LNCAP (cell line): ENCODE data around the gene HS3ST2.

Experiments used
- TF ChIP-seq, protein P1 (sequence below): fragments of 450-650 bp; IDR thresholded peaks from 2 replicates; pipeline ENCODE4 v1.5.1; 2017; ENCODE audit warnings: mild to moderate bottlenecking

The HS3ST2 gene

GRCh38 chr16:22927306-22927705 lies 113.3 kb downstream of the HS3ST2 start:
- TF ChIP-seq, protein P1, sequence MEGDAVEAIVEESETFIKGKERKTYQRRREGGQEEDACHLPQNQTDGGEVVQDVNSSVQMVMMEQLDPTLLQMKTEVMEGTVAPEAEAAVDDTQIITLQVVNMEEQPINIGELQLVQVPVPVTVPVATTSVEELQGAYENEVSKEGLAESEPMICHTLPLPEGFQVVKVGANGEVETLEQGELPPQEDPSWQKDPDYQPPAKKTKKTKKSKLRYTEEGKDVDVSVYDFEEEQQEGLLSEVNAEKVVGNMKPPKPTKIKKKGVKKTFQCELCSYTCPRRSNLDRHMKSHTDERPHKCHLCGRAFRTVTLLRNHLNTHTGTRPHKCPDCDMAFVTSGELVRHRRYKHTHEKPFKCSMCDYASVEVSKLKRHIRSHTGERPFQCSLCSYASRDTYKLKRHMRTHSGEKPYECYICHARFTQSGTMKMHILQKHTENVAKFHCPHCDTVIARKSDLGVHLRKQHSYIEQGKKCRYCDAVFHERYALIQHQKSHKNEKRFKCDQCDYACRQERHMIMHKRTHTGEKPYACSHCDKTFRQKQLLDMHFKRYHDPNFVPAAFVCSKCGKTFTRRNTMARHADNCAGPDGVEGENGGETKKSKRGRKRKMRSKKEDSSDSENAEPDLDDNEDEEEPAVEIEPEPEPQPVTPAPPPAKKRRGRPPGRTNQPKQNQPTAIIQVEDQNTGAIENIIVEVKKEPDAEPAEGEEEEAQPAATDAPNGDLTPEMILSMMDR: no peak

DNA sequence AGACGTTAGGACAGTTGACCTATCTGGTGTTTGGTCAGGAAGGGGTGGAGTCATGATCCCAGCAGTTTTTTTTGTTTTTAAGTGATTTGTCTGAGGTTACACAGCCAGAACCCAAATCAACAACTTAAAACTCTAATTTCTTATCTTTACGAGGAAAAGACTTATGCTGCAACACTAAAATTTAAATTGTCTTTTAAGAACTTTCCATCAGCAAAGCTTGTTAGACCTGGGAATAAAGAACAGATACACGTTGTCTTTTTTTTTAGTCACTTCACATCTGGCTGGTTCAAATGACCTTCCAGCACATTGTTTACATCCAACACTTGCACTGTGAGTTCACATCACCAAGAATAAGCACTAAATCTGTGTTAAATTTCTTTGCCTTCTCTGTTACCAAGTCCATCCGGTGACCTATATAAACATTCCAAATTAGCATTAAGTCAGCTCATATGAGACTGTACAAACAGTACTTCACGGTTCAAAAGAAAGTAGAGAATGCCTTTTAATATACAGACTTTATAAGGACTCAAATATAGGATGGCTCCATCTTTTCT lies 115.0 kb downstream of the HS3ST2 start:
- TF ChIP-seq, protein P1: no peak

DNA sequence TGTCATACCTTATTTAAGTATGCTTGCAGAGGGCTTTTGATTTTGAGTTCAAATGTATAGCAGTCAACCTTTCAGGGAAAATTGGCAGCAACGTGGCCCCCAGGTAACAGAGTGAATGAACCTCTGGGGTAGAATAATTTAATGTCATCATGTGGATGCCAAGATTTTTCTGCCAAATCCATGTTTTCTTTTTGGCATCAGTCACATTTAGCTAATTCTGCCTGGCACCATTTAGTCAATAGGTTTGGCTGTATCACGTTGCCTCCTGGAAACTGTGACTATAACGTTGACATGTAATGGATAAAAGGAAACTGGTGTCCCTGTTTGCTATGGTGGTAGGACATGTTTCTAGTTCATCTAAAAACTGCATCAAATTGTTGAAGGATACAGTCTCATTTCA lies 115.5 kb downstream of the HS3ST2 start:
- TF ChIP-seq, protein P1: no peak

DNA sequence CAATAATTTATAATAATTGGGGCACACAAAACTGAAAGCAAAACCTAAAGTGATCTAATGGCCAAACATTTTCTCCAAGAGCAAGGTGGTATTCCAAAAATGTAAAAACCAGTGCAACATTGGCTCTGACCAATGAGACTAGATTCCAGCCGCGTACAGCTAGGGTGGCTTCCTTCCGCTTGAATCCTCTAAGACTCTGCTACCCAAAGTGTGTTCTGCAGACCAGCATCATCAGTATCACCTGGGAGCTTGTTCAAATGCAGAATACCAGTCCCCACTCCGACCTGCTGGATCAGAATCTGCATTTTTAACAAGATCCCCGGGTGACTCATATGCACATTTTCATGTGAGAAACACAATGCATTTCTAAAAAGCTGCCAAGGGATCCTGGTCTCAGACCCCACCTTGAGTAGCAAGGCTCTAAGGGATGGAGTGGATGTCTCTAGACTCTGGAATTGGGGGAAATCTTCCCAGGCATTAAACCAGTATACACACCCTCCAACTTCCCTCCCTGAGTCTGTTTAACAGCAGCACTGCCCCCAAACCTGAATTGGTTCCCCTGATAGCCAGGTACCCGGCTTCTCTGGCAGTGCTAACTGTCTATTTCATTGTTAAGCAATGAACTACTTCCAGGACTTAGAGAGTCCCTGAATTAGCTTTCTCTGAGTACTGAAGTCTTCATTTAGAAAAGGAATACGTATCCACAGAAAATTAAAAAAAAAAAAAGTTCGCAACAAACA lies 118.2 kb downstream of the HS3ST2 start:
- TF ChIP-seq, protein P1: no peak

GRCh38 chr16:22933173-22933572 lies 119.2 kb downstream of the HS3ST2 start:
- TF ChIP-seq, protein P1: no peak

- TF ChIP-seq, protein P1: no peak
Measured at GRCh38 chr16:22934786-22935185, 120.8 kb downstream of the HS3ST2 start.

DNA sequence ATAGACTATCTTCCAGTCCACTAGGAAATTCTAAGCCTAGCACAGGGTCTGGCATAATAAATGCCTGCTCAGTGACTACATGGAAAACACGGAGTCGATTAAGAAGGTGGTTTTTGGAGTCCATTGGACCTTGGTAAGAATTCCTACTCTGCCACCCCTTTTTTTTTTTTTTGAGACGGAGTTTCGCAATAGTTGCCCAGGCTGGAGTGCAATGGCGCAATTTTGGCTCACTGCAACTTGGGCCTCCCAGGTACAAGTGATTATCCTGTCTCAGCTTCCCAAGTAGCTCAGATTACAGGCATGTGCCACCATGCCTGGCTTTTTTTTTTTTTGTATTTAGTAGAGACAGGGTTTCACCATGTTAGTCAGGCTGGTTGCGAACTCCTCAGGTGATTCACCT lies 123.2 kb downstream of the HS3ST2 start:
- TF ChIP-seq, protein P1: no peak
